DMS 273 treated with DMSO at 0.1 percent for 48 hours (cell line): Measurements from ENCODE around the gene ALDH1A1.

Experiments
- DNase-seq: peaks from one replicate; lab custom pipeline; 2025; lab: John Stamatoyannopoulos, UW

Gene ALDH1A1

GRCh38 chr9:72855890-72856523 is 96.8 kb downstream of the ALDH1A1 start:
- no peak for DNase-seq

- DNase-seq, result no peak
Measured at GRCh38 chr9:72855321-72855720, 97.5 kb downstream of the ALDH1A1 start.
